Islet precursor cell (in vitro differentiated cells): Measurements from ENCODE around the gene COX6B1.
"Not testable (repeated sequence)": the region's sequence is repeated elsewhere in the genome, so short reads cannot be mapped to it uniquely, and the experiment has no call there.

Experiments used
- DNase-seq: peaks from one replicate; pipeline ENCODE4 v3.0.0-alpha.2; 2018

COX6B1 gene

DNA sequence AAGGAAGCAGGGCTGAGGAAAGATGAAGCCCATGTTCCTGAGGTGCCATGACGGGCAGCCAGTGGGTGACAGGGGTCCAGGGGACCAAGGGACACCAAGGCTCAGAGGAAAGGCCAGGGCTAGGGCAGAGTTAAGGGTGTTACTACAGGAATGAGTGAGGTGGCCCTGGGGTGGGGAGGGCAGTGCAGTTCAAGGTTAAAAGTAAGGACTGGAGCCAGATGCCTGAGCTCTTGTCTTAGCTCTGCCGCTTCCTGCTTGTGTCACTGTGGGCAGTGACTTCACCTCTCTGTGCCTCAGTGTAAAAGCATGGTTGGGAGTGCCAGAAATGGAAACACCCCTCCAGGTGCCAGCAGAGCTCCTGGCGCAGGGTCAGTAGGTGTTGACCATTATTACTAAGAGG lies 11.5 kb upstream of the COX6B1 start:
- no peak for DNase-seq

DNA sequence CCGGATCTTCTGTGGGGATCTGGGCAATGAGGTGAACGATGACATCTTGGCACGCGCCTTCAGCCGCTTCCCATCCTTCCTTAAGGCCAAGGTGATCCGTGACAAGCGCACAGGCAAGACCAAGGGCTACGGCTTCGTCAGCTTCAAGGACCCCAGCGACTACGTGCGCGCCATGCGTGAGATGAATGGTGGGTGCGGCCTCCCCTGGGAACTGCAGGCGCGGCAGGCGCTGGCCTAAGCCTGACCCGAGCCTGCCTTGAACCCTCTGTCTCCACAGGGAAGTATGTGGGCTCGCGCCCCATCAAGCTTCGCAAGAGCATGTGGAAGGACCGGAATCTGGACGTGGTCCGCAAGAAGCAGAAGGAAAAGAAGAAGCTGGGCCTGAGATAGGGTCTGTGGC lies 11.0 kb upstream of the COX6B1 start:
- no peak for DNase-seq

DNA sequence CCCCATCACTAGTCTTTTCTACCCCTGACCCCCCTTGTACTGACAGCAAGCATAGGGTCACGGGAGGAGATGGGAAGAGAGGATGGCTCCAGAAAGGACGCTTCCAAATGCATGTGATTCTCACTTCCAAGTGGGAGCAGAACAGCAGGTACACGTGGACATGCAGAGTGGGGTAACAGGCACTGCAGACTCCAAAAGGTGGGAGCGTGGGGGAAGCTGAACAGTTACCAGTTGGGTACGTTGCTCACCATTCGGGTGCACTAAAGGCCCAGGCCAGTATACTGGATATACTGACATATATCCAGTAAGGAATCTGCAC lies 8.8 kb upstream of the COX6B1 start:
- DNase-seq, result no peak

DNA sequence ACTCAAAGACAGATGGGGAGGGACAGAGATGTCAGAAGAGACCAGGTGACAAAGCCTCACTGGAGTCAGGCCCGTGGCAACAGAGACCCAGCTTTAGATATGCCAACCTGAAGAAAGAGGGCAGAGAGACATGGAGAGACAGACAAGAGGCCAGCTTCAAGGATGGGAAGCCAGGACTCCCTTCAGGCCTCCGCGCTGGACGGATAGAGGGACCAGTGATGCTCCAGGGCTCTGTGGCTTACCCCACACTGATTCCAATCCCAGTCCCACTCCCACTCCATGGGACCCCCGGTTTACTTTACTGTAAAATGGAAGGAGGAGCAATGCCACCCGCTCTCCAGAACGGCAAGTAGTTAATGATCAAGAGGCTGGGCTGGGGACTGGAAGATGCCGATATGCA lies 8.3 kb upstream of the COX6B1 start:
- DNase-seq, result no peak

DNA sequence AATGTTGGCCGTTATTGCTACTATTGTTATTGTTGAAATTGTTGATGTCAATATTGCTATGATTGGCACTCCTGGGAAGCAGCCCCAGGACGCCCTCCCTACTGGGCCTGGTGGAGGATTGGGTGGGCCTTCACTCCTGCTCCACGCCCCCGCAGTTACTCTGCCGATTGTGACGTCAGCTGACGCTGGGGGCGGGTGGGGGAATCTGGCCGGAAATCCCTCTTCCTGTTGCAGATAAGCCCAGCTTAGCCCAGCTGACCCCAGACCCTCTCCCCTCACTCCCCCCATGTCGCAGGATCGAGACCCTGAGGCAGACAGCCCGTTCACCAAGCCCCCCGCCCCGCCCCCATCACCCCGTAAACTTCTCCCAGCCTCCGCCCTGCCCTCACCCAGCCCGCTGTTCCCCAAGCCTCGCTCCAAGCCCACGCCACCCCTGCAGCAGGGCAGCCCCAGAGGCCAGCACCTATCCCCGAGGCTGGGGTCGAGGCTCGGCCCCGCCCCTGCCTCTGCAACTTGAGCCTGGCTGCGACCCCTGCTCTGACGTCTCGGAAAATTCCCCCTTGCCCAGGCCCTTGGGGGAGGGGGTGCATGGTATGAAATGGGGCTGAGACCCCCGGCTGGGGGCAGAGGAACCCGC lies 6.5 kb upstream of the COX6B1 start, which contains the start of gene ETV2:
ETV2 (plus strand) TSS at position 231 of the 637 bp plus-strand sequence. CDS start 716 bp downstream, outside the sequence.
- peak; percentile 79 for DNase-seq

DNA sequence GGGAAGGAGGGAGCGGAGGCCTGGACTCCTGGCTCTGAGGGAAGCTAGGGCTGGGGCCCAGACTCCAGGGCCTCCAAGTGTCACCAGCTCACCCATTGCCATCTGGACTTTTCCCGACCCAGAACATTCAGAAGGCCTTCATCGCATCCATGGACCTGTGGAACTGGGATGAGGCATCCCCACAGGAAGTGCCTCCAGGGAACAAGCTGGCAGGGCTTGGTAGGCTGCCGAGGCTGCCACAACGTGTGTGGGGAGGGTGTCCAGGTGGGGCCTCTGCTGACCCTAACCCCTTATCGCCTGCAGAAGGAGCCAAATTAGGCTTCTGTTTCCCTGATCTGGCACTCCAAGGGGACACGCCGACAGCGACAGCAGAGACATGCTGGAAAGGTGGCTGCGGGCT lies 5.8 kb upstream of the COX6B1 start:
- no peak for DNase-seq

DNA sequence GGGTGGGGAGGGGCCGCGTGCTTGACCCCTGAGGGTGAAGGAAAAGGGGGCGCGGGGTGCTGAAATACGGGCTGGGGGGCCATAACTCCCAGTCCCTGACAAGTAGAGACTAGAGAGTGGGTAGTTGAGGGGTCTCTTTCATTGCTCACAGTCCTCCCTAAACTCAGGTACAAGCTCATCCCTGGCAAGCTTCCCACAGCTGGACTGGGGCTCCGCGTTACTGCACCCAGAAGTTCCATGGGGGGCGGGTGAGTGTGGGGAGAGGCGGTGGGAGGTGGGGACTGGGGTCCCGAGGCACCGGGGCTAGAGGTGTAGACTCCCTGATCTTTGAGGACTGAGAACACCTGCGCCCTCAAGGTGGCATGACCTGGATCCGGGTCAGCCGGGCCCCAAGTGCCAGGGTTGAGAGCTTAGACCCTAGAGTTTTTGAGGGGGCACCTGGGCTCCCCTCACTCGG lies 5.3 kb upstream of the COX6B1 start:
- DNase-seq, result no peak

DNA sequence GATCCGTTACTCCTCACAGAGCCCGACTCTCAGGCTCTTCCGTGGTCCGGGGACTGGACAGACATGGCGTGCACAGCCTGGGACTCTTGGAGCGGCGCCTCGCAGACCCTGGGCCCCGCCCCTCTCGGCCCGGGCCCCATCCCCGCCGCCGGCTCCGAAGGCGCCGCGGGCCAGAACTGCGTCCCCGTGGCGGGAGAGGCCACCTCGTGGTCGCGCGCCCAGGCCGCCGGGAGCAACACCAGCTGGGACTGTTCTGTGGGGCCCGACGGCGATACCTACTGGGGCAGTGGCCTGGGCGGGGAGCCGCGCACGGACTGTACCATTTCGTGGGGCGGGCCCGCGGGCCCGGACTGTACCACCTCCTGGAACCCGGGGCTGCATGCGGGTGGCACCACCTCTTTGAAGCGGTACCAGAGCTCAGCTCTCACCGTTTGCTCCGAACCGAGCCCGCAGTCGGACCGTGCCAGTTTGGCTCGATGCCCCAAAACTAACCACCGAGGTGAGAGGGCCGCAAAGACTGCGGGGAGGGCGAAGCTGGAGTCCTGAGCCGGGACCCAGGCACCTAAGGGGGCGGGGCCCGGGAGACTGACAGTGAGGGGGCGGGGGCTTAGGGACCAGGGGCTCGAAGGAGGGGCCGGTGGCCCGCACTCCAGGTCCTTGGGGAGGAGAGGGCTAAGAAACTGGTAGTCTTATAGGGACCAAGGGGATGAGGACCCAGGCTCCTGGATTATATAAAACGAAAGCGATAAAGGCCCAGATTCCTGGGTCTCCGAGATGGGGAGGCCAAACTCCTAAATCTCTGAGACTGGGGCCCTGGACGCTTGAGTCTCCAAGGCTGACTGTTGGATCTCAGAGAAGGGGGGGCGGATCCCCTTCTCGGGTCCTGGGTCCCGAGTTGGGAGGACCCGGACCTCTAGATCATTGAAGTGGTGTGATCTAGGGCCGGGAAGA lies 4.6 kb upstream of the COX6B1 start:
- DNase-seq, result peak; percentile 94

DNA sequence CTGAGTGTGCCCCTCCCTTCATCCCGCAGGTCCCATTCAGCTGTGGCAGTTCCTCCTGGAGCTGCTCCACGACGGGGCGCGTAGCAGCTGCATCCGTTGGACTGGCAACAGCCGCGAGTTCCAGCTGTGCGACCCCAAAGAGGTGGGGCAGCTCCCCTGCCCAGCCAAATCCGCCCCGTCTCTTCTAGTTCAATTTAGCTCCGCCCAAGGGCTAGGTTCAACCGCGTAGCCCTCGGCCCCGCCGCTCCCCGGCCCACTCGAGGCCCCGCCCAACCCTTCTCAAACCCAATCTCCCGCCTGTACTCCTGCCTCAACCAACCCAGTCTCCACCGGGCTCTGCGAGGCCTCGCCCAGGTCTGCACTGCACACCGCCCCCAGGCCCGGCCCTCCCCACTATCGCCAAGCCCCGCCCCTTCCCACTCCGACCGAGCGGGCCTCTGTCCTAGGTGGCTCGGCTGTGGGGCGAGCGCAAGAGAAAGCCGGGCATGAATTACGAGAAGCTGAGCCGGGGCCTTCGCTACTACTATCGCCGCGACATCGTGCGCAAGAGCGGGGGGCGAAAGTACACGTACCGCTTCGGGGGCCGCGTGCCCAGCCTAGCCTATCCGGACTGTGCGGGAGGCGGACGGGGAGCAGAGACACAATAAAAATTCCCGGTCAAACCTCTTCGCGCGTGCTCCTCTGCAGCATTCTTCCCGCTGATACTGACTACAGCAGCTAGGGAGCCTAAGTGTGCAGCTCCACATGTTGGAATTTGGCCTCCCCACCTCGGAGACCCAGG lies 3.7 kb upstream of the COX6B1 start:
- DNase-seq, result peak; percentile 99

DNA sequence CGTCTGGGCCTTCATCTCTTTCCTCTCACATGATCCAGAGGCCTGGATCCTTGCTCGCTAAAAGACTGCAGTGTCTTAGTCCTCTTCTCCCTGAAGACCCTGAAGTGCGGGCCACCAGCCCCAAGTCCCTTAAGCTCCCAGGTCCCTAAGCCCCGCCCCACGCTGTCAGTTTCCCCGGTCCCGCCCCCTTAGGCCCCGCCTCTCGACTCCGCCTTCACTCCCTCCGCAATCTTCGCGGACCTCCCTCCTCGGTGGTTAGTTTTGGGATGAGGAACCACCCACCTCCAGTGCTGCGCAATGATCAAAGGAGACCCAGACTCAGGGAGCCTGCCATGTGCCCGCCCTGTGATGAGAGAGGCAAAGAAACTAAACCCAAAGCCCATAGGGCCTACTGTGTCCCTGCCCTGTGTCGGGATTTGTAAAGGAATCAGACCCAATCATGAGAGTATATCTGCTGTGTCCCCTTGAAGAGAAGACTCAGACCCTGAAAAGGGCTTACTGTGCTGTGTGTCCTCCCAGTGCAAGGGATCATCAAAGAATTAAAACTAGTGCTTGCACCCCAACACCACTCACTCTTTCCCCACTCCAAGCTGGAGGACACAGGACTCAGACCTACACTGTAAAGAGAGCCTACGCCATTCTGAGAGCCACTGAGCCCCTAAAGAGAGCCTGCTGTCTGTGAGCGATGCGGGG lies 3.0 kb upstream of the COX6B1 start:
- DNase-seq, result peak; percentile 89

DNA sequence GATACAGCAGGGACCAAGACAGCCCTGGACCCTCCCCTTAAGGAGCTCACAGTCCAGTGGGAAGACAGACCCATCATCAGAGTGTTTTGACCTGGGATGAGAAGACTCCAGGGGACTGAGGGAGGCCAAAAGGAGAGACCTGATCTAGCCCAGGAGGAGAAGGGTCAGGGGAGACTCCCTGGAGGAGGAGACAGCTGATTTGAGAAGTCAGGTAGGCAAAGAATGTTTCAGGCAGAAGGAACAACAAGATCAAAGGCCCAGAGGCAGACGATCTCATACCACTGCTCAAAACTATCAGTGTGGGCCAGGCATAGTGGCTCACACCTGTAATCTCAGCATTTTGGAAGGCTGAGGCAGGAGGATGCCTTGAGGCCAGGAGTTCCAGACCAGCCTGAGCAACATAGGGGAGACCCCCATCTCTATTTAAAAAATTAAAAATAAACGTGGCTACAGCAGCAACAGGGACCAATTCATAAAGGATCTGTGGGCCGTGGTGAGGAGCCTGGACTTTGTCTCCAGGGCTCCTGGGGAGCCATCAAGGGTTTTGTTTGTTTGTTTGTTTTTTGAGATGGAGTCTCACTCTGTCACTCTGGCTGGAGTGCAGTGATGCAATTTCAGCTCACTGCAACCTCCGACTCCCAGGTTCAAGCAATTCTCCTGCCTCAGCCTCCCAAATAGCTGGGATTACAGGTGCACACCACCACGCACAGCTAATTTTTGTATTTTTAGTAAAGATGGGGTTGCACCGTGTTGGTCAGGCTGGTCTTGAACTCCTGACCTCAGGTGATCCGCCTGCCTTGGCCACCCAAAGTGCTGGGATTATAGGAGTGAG lies 2.2 kb upstream of the COX6B1 start:
- no peak for DNase-seq

DNA sequence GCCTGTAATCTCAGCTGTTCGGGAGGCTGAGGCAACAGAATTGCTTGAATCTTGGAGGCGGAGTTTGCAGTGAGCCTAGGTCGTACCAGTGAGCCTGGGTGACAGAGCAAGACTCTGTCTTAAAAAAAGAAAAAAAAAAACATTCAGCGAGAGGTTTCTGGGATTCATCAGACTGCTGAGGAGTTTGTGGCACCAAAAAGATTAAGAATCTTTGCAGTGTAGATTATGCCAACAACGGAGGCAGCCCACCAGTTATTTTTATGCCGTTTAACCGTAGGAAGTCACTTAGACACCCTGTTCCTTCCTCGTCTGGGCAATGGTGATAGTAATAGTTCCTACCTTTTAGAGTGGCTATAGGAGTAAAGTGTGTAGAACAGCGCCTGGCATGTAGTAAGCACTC lies 2.5 kb downstream of the COX6B1 start:
- DNase-seq, result no peak

DNA sequence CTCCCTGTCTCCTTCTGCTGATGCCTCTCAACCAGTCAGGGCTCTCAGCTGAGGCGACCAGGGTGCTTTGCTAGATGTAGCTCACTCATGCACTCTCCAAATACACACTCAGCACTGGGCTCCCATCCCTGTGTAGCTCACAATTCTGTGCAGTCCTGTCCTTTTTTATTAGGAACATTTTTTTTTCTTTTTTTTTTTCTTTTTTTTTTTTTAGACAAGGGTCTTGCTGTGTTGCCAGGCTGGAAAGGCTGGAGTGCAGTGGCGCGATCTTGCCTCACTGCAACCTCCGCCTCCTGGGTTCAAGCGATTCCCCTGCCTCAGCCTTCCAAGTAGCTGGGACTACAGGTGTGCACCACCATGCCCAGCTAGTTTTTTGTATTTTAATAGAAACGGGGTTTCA lies 6.7 kb downstream of the COX6B1 start:
- DNase-seq, result not testable (repeated sequence)

DNA sequence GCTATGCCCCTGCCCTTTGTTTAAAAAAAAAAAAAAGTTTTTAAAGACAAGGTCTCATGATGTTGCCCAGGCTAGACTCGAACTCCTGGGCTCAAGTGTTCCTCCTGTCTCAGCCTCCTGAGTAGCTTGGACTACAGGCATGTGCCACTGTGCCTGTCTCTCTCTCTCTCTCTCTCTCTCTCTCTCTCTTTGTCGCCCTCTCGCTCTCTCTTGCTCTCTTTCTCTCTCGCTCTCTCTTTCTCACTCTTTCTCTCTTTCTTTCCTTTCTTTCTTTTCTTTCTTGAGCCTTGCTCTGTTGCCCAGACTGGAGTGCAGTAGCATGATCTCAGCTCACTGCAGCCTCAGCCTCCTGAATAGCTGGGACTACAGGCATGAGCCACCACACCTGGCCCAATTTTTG lies 7.5 kb downstream of the COX6B1 start:
- no peak for DNase-seq

DNA sequence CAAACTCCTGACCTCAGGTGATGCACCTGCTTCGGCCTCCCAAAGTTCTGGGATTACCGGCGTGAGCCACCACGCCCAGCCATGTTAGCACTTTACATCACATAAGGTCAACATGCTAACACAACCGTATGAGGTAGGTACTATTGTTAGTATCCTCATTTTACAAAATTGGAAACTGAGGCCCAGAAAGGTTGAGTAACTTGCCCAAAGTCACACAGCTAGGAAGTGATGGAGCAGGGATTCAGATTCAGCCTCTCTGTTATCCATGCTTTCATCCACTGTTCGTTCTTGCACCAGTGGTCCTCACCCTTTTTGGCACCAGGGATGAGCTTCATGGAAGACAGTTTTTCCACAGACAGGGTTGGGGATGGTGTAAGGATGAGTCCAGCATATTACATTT lies 8.6 kb downstream of the COX6B1 start:
- no peak for DNase-seq

DNA sequence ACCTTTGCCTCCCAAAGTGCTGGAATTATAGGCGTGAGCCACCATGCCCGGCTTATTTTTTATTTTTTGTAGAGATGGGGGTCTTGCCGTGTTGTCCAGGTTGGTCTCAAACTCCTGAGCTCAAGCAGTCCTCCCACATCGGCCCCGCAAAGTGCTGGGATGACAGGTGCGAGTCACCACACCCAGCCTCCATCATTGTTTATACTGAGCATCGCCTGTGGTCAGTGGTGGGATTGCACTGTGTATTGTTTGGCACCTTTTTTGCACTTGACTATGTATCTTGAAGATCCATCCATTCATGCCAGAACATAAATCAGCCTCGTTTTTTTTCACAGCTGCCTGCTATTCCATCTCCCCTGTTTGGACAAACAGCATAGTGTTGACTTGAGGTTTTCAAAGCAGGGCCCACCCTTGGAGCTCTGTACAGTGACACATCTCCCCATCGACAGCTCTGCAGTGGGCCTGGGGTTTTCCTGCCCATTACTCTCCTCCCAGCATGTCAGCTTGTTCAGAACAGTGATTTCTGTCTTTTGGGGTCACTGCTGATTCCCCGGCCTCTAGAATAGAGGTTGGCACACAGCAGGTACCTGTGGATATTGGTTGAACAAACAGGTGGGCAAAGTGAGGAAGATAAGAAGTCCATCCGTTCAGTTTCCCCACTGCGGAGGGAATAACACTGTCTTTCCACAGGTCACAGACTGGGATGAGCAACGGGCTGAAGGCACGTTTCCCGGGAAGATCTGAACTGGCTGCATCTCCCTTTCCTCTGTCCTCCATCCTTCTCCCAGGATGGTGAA lies 10.0 kb downstream of the COX6B1 start:
- DNase-seq, result no peak

DNA sequence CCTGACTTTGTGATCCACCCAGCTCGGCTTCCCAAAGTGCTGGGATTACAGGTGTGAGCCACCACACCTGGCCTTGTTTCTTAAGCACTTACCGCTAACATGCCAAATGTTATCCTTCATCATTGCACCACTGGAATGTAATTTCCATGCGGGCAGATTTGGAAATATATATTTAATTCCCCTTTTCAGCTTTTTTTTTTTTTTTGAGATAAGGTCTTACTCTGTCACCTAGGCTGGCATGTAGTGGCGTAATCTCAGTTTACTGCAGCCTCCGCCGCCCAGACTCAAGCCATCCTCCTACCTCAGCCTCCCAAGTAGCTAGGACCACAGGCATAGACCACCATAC lies 13.8 kb downstream of the COX6B1 start:
- DNase-seq, result no peak

DNA sequence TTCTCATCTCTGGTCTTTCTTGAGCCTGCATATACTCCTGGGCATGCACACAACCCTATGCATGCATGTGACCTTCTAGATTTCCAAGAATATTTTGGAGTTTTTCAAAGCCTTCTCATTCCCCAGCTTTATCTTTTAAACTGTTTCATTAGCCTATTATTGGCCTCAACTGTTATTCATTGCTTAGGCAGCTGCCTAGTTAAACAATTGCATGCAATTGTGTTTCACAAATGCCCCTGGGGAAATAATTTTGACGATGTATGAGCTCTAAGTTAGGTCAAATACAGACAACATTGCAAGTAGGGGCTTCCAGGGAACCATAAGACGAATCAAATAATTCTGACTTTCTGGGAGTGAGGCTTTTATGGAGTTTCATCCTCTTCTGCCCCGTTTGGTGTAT lies 15.9 kb downstream of the COX6B1 start:
- no peak for DNase-seq

DNA sequence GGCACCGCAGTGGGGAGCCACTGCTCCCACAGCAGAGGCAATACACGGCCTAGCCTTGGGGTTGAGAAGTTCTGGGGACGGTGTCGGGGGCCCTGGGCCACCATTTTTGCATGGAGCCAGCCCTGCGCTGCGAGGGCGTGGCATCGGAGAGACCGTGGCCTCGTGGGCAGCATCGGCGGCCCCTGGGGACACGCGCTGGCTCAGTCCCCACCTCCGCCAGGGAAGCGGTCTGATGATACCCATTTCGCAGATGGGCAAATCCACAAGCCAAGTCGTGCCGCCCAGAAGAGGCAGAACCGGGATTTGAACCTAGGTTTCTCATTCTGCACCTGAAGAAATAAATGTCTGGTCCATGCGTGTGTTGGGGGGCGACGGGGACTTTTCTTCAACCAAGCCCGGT lies 17.0 kb downstream of the COX6B1 start:
- DNase-seq, result no peak

DNA sequence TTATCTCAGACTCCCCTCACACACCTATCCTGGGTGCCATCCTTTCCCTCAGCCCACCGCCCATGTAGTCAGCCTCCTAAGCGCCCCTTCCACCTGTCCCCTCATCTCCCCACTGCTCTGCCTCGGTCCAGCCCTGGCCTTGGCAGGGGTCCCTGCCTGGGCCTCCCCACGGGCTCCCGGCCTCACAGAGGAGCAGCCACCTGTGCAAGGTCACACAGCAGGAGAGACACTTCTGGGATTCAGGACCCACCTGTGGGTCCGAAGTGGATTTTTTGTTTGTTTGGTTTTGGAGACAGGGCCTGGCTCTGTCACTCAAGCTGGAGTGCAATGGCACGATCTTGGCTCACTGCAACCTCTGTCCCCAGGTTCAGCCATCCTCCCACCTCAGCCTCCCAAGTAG lies 17.5 kb downstream of the COX6B1 start:
- no peak for DNase-seq

DNA sequence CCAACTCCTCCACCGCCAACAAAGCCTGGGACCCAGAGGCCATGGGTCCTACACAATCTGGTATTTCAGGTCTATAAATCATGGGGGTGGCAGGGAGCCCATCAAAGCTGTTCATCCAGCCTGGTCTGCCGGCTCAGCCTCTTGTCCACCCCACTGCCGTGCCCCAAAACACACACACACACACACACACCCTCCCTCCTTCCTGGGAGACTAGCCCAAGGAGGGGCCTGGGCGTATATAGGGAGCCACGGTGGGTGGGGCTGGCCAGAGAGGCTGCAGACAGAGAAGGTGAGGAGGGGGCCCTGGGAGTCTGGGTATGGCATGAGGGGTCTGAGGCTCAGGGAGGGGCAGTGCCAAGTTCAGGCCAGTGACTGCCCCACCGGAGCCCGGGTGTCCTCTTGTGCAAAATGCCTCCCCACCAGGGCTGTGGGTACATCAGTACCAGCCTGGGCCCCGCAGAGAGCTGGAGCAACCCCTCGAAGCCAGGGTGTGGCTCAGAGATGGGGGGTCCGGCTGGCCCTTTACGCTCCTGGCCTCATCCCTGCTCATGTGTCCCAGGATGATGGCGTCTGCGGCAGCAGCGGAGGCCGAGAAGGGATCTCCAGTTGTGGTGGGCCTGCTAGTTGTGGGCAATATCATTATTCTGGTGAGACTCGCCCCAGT lies 18.3 kb downstream of the COX6B1 start, which contains the start of gene UPK1A:
UPK1A (plus strand) TSS at position 267 of the 663 bp plus-strand sequence; CDS start at position 563, 296 bp downstream.
- DNase-seq, result no peak
